Nephron (organoid): Measurements from ENCODE around the gene HELZ2.

Experiments
- H3K27ac Mint-ChIP-seq, 3 experiments: 2 replicates each; pipeline ENCODE4 v1.8.0; 2020; ENCODE audit warnings: mixed read lengths in 3 of 3, mild to moderate bottlenecking in 2 of 3, moderate library complexity in 1 of 3
- H3K27me3 Mint-ChIP-seq: 2 replicates; pipeline ENCODE4 v1.8.0; 2021; ENCODE audit warnings: low read depth, mild to moderate bottlenecking, moderate library complexity, mixed read lengths
- H3K36me3 Mint-ChIP-seq: 2 replicates; pipeline ENCODE4 v1.8.0; 2020; ENCODE audit warnings: low read depth, mixed read lengths
- H3K4me1 Mint-ChIP-seq: 2 replicates; pipeline ENCODE4 v1.8.0; 2020; ENCODE audit warnings: mixed read lengths
- H3K4me3 Mint-ChIP-seq, 3 experiments: 2 replicates each; pipeline ENCODE4 v1.8.0; 2020; ENCODE audit warnings: mild to moderate bottlenecking in 3 of 3, mixed read lengths in 3 of 3, moderate library complexity in 2 of 3
- H3K9me3 Mint-ChIP-seq: 2 replicates; pipeline ENCODE4 v1.8.0; 2020; ENCODE audit warnings: mixed read lengths
- CTCF ChIP-seq, 3 experiments: fragments of 200-600 bp; sonication (generic); IDR thresholded peaks; one replicate each; pipeline ENCODE4 v1.5.0; 2021; ENCODE audit warnings: antibody characterized with exemption in 3 of 3; ENCODE audit not compliant: unreplicated experiment in 3 of 3

The HELZ2 gene

GRCh38 chr20:63582382-63583063 lies 8.5 kb upstream of the HELZ2 start:
- no peak for TF ChIP-seq CTCF (IDR thresholded peaks at IDR 0.05; ENCODE audit: unreplicated experiment in 3 of 3)
- H3K27me3 Mint-ChIP-seq, result peaks cover 5% of the 10 kb centered on the region
- no peaks in the 10 kb centered on the region for H3K9me3 Mint-ChIP-seq
- peak overlapping the region; percentile 35 to 40 (median 36) for H3K27ac Mint-ChIP-seq
- no peak overlapping the region for H3K4me3 Mint-ChIP-seq
- H3K36me3 Mint-ChIP-seq, result peaks cover 5% of the 10 kb centered on the region
- H3K4me1 Mint-ChIP-seq, result peaks cover 11% of the 10 kb centered on the region

- Mint-ChIP-seq H3K36me3 (no peaks in the 10 kb centered on the region), H3K27me3 (peaks cover 13% of the 10 kb centered on the region), H3K4me3 (no peak overlapping the region), H3K4me1 (peaks cover 12% of the 10 kb centered on the region), H3K27ac (no peak overlapping the region), H3K9me3 (no peaks in the 10 kb centered on the region)
- TF ChIP-seq CTCF (IDR thresholded peaks at IDR 0.05; ENCODE audit: unreplicated experiment in 3 of 3), result peak in 1 of 3 experiments; percentile 18
These were observed 6.9 kb upstream of the HELZ2 start for GRCh38 chr20:63580796-63581461.

GRCh38 chr20:63579017-63579694 lies 5.1 kb upstream of the HELZ2 start:
- Mint-ChIP-seq H3K4me1 (peaks cover 12% of the 10 kb centered on the region), H3K4me3 (no peak overlapping the region), H3K27ac (no peak overlapping the region), H3K9me3 (no peaks in the 10 kb centered on the region), H3K27me3 (peaks cover 13% of the 10 kb centered on the region), H3K36me3 (no peaks in the 10 kb centered on the region)
- TF ChIP-seq CTCF (IDR thresholded peaks at IDR 0.05; ENCODE audit: unreplicated experiment in 3 of 3), result no peak

GRCh38 chr20:63578224-63579016 lies 4.4 kb upstream of the HELZ2 start:
- H3K9me3 Mint-ChIP-seq, result no peaks in the 10 kb centered on the region
- peaks cover 12% of the 10 kb centered on the region for H3K4me1 Mint-ChIP-seq
- H3K27ac Mint-ChIP-seq, result no peak overlapping the region
- H3K27me3 Mint-ChIP-seq, result peaks cover 13% of the 10 kb centered on the region
- no peak for TF ChIP-seq CTCF (IDR thresholded peaks at IDR 0.05; ENCODE audit: unreplicated experiment in 3 of 3)
- H3K4me3 Mint-ChIP-seq, result peak overlapping the region in 1 of 3 experiments; percentile 2
- no peaks in the 10 kb centered on the region for H3K36me3 Mint-ChIP-seq

GRCh38 chr20:63577317-63577894 lies 3.4 kb upstream of the HELZ2 start:
- TF ChIP-seq CTCF (IDR thresholded peaks at IDR 0.05; ENCODE audit: unreplicated experiment in 3 of 3), result no peak
- Mint-ChIP-seq H3K4me3 (no peak overlapping the region), H3K27ac (no peak overlapping the region), H3K27me3 (peaks cover 13% of the 10 kb centered on the region), H3K9me3 (no peaks in the 10 kb centered on the region), H3K4me1 (peaks cover 4% of the 10 kb centered on the region), H3K36me3 (no peaks in the 10 kb centered on the region)
